Thyroid gland (tissue), 4 donors: ENCODE results near the gene NTN3.

Source experiments
- CTCF ChIP-seq, 6 experiments: fragments of 200-600 bp in 3 of 6; fragments of 450-650 bp in 3 of 6; sonication (generic) in 3 of 6; IDR thresholded peaks; one replicate each; pipeline ENCODE4 v1.5.1; 2016 to 2019; ENCODE audit warnings: antibody characterized with exemption in 6 of 6, mild to moderate bottlenecking in 2 of 6, inconsistent platforms in 1 of 6, moderate library complexity in 1 of 6
- POLR2A ChIP-seq, 2 donors: fragments of 450-650 bp; IDR thresholded peaks; one replicate each; pipeline ENCODE4 v1.6.1; 2017; ENCODE audit warnings: antibody characterized with exemption in 2 of 2, mild to moderate bottlenecking in 2 of 2, moderate library complexity in 1 of 2

GRCh38 chr16:2429034-2429770 is 41.9 kb upstream of the NTN3 start, which contains the start of gene CCNF:
- TF ChIP-seq CTCF (IDR thresholded peaks at IDR 0.05) (peak in 3 of 6 experiments; percentile 16 to 23 (median 19)), POLR2A (IDR thresholded peaks at IDR 0.05) (peak; percentile 41 to 57)
